GM20431 (cell line): Measurements from ENCODE around the gene GSPT1.

Experiments
- in situ Hi-C: fragments of 300-500 bp; cut with MseI, MboI; formaldehyde crosslinking; loops from one replicate; pipeline ENCODE4 v1.15.0; 2020; ENCODE audit warnings: low sequenced_read_pairs; ENCODE audit not compliant: unreplicated experiment

The GSPT1 gene

GRCh38 chr16:11824362-11824761, 91.4 kb downstream of the GSPT1 start:
- in situ Hi-C loops: loop anchor here (25.0 kb wide), 2 partner anchors 287 to 412 kb away; a partner anchor contains a TSS

- in situ Hi-C loops: loop anchor here (25.0 kb wide), 2 partner anchors 286 to 411 kb away; a partner anchor contains a TSS
Measured at GRCh38 chr16:11823645-11824044, 92.1 kb downstream of the GSPT1 start.

GRCh38 chr16:11819798-11820197, 96.0 kb downstream of the GSPT1 start:
- in situ Hi-C loops: loop anchor here (25.0 kb wide), 2 partner anchors 282 to 407 kb away; a partner anchor contains a TSS

GRCh38 chr16:11818970-11819369, 96.8 kb downstream of the GSPT1 start:
- in situ Hi-C loops: loop anchor here (25.0 kb wide), 2 partner anchors 282 to 407 kb away; a partner anchor contains a TSS
